Ureter (tissue), 1 donor: ENCODE data around the gene PDE4D. TPM values are rescaled to one million over a fixed set of nuclear protein-coding genes. Genes with fewer than 3 reads are reported as not detected.

Experiments used
- DNase-seq: peaks from one replicate; pipeline ENCODE4 v3.0.0-alpha.2; 2020; ENCODE audit warnings: low spot score
- total RNA-seq: library from RNA; stranded (reverse); gene quantifications from one replicate; pipeline ENCODE4 v1.2.4, GENCODE V29; 2023
- donor health status: DM: yes; HTN: yes; CAD: no.

PDE4D gene
- total RNA-seq, 1 donor from 2014 or later: 106 TPM

DNA sequence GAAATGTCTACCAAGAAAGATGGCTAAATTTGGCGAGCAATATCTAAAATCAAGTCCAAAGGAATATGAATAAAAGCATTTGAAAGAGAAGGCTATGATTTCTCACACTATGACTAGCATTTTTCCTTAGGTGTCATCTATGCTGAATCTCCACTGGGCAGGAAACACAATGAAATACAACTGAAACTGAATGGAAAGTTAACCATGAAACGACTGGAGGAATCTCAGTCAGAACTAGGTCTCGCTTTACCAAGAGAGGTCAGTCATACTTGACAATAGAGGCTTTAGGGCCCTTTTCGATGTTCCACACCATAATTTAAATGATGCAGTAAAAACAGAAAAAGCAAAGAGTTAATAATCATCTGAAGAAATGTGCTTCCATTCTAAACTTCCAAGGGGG is 339.0 kb downstream of the PDE4D start:
- DNase-seq: no peak

DNA sequence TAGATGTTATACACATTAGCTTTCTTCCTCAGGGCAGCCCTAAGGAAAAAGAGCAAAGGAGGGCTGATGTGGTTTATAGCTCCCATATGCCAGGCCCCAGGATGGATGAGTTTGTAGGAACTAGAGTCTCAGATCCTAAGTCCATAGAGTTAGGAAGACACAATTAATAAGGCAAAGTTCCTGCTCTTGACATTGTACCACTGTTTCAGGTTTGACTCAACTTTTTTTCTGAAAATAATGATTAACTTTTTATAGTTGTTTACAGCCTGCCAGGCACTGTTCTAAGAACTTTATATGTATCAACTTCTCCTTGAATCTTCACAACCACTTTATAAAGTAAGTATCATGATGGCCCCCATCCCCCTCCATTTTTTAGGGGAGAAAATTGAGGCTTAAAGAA is 339.5 kb downstream of the PDE4D start:
- no peak for DNase-seq

DNA sequence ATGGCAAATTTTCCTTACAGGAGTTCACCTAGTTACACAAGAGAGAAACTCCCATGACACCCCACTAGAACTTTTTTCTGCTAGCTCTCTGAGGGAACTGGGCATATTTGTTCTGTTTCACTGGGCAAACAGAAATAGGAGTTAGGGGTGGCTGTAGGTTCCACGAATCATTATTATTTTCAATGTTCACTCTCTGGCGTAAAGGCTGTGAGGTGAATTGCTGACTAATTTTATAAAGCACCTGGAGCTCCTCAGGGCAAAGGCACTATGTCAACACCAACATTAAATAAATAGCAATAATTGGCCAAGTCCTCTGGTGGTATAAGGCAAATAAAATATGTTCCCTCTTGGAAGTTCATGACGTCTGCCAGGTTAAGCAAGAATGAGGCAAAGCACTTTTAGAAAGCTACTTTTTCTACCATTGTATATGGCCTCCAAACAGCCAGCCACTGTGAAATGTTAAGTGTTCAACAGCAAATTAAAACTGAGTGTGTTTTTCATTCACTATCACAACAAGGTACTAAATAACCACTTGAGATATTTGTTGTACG is 344.6 kb downstream of the PDE4D start:
- DNase-seq: no peak

DNA sequence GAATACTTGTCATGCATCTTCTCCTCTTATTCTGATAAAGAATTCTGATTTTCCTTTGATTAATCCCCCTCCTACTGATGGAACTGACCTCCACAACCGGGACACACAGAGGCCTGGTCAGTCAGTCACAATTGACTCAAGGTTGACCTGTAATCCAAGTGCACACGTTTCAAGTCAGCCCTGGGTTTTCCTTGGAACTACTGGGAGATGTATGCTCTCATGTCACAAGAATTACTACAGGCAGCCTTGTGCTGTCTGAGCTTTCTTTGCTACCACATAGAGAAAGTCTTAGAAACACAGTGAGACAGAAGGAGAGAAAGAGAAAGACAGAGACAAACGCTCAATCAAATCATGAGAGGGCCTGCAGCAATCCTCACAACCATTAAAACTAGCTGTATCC is 345.8 kb downstream of the PDE4D start:
- DNase-seq: no peak

DNA sequence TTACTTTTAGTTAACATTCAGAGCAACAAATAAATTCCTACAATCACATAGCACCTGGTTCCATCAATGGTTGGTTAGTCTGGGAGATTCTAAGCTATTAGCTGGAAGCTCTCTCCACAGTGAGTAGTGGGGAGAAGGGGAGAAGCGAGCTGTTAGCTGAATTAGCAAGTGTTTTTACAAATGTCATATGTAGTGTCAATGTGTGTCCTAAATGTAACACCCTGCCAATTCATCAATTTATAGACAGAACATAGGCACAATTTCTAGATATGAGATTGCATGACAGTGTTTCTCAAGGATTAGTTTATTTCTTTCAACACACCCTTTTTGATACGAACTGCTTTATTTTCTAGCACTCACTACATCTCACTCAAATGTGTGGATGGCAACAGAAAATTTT is 349.0 kb downstream of the PDE4D start:
- DNase-seq: no peak

DNA sequence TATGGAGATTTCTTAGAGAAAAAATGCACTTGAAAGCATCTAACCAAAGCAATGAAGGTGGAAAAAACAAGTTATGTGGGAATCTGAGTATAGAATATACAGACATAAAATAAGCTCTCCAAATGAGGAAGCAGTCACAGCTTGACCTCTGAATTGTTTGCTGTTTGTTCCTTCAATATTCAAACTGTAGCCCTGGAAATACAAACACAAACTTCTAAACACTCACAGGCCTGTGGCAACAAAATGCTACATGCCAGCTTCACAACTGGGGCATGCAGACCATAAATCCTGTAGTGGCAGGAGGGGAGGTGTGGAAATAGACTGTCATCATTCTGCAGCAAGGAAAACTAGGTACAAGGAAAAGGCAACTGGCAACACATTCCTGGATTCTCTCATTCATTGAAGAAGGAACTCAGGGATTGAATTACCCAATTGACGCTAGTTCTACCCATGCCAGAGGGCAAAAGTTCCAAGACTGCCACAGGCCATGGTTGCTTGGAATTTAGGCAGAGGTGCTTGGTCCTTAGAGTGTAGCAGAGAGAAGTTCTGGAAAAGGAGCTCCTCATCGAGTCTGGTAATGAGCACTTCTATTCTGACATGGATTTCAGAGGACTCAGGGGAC is 349.6 kb downstream of the PDE4D start:
- no peak for DNase-seq

DNA sequence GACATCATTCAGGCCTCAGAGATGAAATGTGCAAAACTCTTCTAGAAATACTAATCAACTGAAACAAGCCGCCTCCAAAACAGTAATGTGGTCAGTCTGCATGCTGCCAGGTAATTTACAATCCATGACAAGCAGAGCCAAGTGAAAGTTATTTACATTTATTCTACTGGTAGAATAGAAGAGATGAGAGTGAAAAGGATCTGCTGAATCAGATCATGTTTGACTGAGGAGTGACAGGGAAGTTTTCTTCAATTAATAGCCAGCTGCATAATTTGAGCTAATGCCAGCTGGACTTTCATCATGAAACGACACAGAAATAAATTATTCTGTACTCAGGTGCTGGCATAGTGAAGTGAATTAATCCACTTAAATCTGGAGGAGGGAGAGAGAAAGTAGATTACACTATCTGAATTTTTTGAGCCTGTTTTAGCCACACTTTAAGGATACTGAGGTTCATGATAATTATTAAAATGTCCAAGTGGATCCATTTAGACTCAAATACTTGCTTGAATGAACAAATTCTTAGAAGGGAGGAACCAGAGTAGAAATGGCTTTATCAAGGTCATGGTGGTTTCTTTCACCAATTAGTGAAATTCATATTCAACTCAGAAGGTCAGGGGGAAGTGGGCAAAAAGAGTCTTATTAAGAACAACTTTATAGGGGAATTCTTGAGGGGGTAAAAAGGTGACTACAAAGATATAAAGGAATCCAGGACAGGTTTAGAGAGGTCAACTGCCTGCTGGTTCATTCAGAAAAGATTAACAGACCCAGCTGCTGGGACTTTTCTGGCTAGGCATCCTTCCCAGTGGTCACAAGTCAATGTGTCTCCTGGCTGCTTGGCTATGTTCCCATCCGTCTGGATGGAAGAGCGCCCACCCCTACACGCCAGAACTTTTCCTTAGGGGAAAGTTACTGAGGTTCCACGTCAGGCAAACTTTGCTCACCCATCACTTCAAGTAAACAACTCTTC is 350.4 kb downstream of the PDE4D start:
- no peak for DNase-seq

DNA sequence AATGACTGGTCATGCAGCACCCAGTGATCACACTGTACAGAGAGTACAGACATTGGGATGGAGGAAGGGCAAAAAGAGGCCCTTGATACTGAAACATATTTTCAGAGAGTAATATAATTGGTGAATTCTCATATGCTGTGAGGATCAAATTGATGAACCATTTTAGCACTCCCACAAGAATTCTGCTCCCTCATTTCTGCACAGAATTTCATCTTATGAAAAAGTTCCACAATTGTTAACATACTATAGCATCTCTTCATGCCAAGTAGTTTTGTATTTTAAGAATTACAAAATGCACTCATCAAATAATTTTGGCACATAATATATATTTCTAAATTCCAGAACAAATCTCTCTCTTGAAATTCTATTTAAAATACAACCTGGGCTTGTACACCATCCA is 351.2 kb downstream of the PDE4D start:
- no peak for DNase-seq

DNA sequence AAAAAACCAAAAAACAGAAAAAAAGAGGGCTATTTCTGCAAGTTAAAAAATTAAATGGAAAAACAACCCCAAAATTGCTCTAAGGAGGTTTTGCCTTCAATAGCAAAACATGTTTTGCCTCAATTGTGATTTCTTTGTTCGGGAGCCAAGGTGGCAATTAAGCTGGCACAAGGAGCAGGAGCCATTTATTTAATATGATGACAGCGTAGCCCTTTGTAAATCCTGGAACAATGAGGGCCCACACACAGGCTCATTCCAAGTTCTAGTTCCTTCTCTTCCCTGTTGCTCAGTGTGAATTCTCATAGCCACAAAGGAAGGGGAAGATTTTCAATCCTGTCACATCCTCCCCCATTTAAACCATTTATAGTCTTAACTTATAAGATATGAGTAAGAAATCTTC is 353.2 kb downstream of the PDE4D start:
- no peak for DNase-seq

DNA sequence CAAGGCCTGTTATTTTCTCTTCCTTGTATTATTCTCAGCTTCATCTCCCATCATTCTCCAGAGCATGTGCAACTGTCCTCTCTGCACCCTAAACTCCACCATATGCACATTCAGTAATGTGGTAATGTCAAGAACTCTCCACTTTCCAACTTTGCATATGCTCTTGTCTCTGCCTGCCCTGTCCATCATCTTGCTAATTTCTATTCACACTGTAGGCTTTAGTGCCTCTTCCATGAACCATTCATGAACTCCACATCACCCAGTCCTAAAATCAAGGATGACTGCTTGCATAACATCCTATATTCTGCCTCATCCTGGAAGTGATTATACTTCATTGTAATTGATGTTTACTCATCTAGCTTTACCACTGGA is 354.8 kb downstream of the PDE4D start:
- no peak for DNase-seq

DNA sequence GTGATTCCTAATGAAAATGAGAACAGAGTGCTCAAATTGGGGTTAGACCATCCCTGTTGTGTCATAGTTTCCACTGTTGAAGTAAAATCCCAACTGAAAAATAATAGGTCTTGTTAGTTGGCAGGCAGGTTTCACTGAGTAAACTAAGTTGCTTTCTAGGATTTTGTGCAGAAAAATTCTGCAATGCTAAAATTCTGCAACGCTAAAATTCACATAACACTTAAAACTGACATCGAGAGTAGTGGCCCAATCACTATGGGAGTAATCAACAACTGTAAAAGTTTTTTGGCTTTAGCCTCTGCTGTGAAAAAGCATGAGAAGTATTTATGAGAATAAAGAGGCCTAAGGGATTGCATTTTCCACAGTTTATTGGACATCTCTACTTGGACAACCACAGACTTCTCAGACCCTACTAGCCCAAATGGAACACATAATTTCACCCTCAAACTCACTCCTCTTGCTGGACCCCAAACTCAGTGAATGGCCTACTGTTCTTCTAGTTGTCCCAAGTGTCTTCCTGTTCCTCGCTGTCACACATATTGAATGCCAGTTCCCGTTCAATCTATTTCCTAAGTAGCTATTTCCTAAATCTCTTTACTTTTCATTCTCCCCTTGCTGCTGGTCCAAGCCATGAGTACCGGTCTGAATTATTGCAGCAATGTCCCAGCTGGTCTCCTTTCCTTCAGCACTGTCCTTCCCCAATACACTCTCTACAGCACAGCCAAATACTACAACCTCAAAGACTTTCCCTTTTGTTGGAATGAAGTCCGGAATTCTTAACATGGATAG is 355.4 kb downstream of the PDE4D start:
- no peak for DNase-seq

DNA sequence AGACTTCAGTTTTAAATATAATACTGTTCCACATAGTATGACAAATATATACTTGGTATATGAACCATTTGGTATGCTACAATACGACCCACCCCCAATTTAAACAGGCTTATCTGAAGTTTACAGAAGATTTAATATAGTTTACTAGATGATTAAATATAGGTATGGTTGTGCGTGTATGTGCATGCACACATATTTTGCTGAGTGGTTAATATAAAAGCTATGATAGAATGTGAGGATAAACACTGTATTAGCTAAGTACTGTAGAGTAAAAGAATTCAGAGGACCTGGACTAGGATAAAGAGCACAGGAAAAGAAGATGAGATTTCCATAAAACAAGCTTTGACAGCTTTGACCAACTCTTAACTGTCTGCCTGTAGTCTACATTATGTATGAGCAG is 356.7 kb downstream of the PDE4D start:
- DNase-seq: no peak

DNA sequence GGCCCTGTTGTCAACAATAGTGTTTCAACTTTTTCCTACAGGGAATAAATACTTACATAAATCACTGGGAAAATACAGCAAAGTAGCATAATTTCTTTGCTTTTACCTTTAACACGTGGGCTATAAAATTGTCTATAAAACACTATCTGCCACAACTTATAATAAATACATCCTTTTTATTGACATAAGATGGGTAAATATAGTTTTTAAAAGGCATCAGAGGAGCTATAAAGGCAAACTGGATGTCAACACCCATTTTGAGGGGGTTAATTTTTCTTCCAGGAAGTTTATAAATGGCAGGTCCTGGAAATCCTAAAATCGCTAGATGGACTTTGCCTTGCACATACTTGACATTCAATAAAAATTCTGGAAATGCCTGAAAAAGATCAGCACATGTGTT is 358.0 kb downstream of the PDE4D start:
- DNase-seq: no peak

DNA sequence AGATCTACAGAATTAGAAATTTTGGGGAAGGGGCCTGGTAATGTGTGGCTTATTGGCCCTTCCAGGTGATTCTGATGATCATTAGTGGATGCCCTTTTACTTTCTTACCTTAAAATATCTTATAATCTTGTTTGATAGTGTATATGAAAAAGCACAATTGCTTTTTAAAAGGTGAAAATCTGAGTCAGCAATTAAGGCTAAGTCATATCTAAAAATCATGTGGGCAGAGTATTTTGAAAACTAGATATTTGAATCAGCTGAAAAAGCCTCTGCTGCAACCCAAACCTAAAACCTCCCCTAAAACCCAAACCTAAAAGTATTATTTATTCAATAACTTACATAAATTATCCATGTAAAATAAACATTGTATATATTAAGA is 359.8 kb downstream of the PDE4D start:
- no peak for DNase-seq

DNA sequence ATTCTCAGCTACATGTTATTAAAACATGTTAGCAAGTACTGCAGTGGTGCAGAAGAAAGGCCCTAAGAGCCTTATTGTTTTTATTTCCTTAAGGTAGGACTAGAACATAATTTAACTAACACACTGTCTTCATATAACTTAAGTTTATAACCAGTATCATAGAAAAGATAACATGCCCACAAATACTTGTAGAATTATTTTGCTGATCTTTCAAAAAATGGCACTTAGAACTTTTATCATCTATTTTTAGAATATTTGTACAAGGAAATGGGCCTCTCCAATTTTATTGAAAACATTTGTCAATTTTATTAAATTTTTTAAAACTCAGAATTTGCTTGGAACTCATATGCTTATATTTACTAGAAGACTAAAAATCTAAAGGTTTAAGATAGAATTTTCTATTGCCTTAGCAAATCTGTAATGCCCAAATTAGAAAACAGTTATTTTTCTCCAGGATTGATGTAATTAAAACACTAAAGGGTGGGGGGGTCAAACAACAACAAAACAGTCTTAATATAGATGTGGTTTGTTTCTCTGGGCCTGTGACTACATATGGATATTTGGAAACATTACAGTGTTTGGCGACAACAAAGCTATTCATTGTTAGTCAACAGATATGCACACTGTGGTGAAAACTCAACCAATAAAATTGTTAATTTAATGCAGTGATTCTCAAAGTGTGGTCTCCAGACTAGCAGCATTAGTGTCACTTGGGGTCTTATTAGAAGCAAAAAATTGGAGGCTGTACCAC is 360.4 kb downstream of the PDE4D start:
- DNase-seq: no peak

DNA sequence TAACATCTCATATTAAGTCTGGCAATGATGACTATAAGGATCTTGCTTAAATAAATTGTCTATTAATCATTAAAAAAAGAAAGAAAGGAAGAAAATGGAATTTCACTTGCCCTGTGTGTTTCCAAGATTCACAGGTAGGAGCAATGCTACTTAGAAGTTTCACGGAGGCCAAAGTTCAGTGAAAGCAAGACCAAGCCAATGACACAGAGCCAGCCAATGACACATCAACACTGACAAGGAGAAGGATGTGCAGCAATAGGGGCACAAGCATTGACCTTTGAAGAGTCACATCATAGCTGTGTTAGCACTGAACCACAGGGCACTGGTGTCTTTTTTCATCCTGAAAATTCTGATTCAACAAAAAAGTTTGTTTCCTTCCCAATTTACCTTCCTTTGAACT is 364.3 kb downstream of the PDE4D start:
- no peak for DNase-seq

DNA sequence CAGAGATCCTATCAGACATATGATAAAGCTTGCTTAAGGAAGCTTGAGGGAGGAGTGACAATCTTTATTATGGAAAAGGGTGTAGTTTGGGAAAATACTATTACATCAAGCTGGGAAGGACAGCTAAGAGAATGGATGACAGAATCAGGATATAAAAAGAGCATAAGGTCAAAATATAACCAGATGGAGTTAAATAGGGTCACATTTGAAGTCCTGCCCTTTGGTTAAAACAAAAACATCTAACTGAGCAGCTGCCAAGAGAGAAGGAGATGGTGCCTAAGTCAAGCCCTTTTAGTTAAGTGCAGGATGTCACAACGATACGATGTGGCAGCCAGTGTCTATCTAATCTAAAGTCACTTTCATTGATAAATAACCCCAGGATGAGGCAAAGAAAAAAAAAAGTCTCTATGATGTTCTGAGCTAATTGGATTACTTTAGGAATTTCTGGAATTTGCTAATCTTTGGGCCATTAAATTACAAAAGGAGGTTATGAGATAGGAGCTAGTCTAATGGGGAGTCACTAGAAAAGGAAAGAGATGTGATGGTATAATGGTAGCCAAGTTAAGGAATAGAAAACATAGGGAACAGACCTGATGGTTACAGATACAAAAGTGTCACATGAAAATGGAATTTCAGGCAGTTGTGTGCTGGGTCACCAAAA is 365.2 kb downstream of the PDE4D start:
- DNase-seq: no peak

DNA sequence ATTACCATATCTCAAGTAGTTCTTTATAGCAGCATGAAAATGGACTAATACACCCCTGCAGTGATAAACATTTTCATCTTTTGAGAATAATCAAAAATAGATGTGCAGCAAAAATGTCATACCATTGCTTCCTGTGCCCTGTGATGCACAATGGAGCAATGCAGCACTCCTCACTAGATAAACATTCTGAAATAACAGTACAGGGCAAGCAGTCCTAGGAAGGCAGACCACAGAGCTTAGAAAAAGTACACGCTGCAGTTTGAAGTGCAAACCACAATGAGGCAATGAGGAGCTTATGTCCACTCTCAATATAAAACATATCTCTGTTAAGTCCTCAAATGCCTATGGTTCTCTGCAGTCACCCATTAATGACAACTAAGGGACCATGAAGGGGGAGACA is 367.6 kb downstream of the PDE4D start:
- DNase-seq: no peak

DNA sequence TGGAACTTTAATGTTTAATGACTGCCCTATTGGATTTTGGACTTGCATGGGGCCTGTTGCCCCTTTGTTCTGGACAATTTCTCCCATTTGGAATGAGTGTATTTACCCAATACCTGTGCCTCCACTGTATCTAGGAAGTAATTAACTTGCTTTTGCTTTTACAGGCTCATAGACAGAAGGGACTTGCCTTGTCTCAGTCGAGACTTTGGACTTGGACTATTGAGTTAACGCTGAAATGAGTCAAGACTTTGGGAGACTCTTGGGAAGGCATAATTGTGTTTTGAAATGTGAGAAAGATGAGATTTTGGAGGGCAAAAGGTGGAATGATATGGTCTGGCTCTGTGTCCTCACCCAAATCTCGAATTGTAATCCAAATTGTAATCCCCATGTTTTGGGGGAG is 368.2 kb downstream of the PDE4D start:
- DNase-seq: no peak

DNA sequence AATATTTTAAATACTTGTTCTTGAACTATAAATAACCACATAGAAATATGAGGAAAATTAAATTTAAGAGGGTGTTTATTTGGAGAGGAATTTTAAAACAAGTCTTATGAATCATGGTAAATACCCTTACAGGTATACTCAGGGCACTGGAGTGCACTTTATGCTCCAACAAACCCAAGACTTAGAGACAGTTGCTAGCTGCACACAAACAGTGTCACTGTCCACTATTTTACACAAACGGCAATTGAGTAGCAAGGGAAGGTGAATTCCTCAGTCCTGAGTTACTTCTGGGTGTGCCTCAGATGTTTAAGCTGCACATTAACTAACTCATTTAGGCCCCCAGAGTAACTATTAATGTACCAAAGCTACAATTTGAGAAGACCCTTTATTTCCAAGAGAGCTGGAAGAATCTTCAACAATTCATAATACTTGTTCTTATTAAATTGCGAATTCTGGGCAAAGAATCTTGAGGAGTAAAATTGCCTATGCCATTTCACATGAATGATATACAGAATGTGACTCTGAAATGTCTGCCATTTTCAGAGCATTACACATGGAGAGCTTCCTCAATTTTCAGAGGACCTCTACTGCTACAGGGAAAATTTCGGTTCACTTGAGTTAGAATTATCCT is 371.2 kb downstream of the PDE4D start:
- DNase-seq: no peak

DNA sequence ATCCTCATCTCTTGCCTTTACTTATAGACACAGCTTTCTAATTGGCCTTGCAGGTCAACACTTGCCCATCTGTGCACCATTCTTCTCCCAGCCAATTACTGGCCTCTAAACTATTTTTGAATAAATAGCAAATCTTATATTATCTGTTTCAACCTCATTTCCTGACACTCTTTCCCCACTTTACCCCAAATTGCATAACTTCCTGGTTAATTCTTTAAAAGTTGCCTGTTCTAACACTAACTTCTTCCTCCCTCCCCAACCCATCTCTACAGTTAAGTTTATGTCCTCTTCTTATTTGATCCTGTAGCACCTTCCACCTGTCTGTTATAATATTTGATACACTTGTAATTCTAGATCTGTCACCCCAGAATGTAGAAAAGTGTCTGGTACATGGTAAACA is 372.1 kb downstream of the PDE4D start:
- DNase-seq: no peak
